Embryonic facial prominence (tissue), 1 donor: Measurements from ENCODE around the gene SLC25A24.
"Not testable (repeated sequence)": the region's sequence is repeated elsewhere in the genome, so short reads cannot be mapped to it uniquely, and the experiment has no call there.

Experiments
- DNase-seq: peaks from one replicate; pipeline ENCODE4 v3.0.0-alpha.2; 2016; ENCODE audit errors: extremely low spot score

Gene SLC25A24

DNA sequence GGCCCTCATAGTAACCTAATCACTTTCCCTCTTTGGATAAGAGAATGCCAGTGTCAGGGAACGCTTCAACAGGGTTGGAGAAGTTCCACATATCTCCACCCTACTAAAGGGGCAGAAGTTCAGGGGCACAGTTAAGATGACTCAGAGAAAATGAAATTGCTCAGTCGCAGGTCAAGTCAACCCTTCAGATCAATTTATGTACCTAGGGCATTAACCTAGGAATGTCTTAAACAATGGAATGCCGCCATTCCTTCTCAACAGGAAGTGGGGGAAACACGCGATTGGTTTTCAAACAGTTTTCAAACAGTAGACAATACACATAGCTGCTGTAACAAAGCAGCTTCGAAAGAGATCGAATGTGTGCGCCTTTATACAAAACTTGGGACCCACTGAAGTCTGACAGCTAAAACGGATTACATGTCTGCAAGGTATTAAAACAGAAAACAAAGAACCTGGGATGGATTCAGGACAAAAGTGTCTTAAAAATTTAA lies 897 bp downstream of the SLC25A24 start:
- DNase-seq: no peak

DNA sequence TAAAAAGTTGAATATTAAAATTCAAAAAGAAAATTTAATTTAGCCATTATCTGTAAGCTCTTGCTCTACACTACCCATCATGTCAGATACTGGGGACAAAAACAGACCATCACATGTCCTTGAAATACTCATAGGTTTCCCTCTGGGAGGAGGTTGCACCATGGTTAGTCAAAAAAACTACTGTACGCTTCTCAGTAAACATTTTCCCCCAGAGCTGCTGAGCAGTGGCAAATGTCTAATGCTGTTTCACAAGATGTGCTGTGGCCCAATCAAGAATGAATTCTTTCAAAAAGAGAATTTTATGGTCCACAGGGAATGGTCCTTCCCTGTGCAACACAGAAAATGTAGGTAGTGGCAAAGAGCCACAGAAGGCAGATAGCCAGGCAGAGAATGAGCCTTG lies 6.1 kb downstream of the SLC25A24 start:
- no peak for DNase-seq

- no peak for DNase-seq
These were observed 6.8 kb downstream of the SLC25A24 start for GRCh38 chr1:108193333-108193732.

DNA sequence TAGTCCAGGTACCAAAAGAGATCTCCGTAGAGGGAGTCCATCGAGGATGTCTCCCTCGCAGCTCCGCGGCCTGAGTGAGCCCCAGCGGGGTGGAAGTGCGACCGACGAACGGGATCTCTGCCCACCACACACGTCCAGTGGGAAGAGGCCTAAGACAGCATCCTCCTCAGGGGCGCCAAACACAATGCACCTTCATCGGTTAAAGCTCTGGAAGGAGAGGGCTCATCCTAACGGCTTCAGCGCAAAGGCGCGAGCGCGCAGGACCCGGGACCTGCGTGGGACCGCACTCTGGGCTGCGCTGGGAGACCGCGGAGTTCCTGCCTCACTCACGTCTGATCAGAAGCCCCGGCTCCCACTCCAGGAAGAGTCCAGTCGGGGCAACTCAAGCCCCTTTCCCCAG lies 7.6 kb downstream of the SLC25A24 start:
- no peak for DNase-seq

DNA sequence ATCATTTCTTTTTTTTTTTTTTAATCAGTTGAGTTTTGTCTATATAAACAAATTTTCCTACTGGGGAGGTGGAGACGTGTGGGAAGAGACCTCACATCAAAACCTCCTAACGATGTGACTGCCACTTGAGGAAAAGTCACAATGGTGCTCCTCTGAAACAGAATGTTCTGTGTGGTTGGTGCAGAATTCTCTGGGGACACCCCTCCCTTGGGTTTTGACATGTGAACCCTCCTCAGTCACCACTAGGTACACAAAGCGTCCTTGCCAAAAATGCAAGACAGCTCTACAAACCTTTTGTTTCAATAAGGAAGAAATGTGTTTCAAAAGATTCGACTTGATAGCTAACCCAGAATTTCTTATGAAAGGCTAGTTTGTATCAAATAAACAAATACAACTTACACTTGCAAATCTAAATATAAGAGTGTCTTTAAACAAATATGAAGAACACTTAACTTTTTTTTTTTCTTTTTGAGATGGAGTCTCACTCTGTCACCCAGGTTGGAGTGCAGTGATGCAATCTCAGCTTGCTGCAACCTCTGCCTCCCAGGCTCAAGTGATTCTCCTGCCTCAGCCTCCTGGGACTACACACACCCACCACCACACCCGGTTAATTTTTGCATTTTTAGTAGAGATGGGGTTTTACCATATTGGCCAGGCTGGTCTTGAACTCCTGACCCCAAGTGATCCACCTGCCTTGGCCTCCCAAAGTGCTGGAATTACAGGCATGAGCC lies 9.3 kb downstream of the SLC25A24 start:
- DNase-seq: no peak

DNA sequence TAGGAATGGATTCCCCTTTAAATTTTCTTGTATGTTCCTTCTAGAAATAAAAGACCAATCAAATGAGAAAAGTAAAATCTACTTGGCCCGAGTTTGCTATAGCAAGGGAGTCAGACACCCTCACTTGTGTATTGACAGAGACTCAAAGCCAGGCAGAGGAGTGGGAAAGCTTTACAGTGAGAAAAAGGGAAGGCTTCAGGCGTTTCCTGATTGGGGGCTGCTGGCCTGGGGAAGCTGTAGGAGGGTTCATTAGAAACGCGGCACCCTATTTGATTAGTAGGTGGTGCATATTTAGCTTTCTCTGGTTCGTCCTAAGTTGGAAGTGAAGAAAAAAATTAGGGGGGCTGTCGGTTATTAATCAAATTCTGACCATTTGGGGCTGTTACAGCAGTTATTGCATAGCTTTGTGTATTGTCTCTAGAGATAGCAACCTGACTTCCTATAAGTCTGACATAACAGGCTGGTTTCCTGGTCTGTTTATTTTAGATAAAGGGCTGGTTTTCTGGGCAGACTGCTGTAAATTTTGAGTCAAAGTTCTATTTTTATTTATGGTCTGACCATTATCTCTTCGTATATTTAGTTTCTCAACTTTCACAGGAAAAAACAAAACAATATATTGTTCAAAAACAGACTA lies 10.0 kb downstream of the SLC25A24 start:
- DNase-seq: no peak

DNA sequence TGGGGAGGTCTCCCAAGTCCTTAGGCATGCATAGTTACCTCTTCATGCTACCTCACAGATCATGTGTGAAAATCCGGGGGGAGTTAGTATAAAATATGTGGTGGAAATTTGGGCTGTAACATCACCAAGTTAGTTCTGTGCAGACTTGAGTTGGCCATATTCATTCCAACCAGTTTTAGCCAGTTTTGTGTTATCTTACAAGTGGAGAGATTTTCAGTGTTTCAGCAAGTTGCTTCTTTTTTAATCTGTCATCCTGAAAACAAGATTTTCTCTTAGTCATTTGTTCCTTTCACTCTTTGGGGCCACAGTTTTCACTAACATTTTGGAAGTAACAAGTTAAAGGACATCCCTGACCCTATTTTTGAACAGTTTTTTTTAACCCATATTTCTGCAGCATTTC lies 11.3 kb downstream of the SLC25A24 start:
- DNase-seq: no peak

DNA sequence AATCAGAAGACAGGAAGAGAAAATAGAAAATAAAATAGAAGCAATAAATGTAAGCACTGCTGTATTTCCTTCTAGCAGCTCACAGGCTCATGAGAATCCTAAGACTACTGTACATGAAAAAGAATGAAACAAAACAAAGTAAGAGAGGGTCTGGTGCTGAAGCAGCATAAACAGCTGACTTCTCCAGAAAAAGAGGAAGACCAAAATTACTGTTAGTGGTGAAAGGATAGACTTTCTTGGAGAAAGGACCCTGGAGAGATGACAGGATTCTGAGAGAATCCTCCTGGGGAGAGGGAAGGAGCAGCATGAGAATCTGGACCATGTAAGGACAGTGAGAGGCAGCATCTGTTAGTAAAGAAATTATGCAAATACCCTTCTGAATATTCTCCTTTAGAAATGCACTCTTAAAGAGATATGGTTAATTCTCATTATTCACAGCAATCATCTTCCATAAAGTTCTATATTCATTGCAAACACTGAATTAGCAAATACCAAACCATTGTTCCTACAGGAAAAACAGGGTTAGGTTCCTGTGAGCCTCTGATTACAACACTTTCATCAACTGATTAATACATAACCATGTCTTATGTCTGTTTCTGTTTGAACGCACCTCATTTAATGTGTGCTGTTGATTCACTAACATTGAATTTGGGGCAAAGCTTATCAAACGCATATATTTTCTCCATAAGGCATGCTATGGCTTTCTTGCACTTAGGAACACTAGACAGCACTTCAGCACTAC lies 17.0 kb downstream of the SLC25A24 start:
- no peak for DNase-seq

- DNase-seq: no peak
These were observed 21.1 kb downstream of the SLC25A24 start for GRCh38 chr1:108179018-108179417.

DNA sequence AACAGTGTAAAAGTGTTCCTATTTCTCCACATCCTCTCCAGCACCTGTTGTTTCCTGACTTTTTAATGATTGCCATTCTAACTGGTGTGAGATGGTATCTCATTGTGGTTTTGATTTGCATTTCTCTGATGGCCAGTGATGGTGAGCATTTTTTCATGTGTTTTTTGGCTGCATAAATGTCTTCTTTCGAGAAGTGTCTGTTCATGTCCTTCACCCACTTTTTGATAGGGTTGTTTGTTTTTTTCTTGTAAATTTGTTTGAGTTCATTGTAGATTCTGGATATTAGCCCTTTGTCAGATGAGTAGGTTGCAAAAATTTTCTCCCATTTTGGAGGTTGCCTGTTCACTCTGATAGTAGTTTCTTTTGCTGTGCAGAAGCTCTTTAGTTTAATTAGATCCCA lies 37.7 kb downstream of the SLC25A24 start:
- DNase-seq: not testable (repeated sequence)

GRCh38 chr1:108159951-108160350 lies 40.2 kb downstream of the SLC25A24 start:
- DNase-seq: not testable (repeated sequence)

GRCh38 chr1:108158893-108159453 lies 41.2 kb downstream of the SLC25A24 start:
- no peak for DNase-seq

DNA sequence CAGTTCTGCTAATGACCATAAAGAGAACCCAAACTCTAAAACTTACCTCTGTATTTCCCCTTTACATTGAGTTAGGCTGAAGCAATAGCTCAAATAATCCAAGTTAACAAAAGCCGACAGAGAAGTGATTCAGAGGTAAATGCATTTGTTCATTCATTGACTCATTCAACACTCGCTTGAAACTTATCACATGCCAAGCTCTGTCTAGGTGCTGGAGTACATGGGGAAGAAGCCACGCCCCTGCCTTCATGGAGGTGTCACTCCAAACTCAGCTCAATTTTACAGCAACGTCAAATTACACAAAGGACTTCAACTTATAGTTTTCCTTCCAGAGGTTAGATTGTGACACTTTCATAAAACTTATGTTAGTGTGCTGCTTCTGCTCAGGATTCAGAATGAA lies 45.8 kb downstream of the SLC25A24 start:
- no peak for DNase-seq

DNA sequence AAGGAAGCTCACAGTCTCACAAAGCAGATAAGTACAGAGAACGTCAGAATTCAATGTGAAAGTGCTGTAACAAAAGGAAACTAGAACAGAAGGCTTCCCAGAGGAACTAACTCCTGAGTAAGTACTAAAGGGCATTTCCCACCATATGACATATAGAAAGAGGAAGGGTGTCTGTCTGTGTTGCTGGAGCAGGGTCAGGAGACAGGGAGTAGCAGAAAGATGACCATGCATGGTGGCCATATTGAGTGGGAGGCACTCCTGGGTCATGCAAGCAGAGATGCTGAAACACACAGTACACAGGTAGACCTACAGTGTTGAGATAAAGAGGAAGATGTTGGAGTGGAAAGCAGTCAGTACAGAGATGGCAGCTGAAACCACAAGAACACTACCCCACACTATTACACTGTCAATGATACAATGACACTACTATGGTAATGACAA lies 47.3 kb downstream of the SLC25A24 start:
- DNase-seq: no peak

DNA sequence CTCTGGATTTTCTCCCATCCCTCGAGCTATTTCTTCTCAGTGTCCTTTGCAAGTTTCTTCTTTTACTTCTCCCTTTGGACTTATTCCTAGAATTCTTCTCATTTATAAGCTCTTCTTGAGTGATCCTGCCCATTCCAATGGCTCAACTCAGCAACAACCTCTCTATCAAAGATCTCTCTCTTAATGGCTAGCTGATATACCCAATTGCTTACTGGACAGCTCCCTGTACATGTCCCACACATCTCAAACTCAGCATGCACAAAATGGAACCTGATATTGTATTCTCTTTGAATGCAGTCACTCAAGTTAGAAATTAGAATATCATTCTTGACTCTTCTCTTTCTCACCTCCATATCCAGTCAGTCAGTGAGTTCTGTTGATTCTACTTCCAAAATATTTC lies 48.6 kb downstream of the SLC25A24 start:
- DNase-seq: no peak

DNA sequence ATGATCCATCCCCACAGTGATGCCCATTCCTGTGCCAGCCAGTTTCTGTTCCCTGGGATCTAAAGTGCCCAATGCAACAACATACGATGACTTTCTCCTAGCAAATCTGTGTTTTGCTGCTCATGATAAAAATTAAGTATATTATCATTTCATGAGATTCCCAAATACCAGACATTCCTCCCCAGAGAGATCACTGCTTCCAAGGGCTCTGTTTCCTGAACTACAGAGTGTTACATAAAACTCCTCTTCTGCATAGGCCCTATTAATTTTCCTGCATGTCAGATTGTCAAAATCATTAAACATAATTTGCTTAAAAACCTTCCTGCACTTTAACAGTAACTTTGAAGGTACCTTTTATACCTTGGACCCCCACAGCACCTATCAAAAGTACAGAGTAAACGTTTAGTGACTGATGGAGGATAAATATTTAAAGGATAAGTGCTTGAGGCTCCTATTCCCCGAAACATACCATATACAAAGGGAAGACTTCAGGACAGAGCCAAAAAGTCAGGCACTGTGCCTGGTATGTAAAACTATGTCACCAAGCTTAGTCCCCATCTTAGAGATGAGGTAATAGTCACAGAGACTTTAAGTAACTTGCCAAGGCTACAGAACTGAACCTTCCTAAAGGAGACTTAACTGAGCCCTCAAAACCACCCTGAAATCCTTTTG lies 50.2 kb downstream of the SLC25A24 start:
- no peak for DNase-seq

DNA sequence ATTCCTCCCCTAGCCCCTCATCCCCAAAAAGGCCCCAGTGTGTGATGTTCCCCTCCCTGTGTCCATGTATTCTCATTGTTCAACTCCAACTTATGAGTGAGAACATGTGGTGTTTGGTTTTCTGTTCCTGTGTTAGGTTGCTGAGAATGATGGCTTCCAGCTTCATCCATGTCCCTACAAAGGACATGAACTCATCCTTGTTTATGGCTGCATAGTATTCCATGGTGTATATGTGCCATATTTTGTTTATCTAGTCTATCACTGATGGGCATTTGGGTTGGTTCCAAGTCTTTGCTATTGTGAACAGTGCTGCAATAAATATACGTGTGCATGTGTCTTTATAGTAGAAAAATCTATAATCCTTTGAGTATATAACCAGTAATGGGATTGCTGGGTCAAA lies 55.6 kb downstream of the SLC25A24 start:
- not testable (repeated sequence) for DNase-seq

DNA sequence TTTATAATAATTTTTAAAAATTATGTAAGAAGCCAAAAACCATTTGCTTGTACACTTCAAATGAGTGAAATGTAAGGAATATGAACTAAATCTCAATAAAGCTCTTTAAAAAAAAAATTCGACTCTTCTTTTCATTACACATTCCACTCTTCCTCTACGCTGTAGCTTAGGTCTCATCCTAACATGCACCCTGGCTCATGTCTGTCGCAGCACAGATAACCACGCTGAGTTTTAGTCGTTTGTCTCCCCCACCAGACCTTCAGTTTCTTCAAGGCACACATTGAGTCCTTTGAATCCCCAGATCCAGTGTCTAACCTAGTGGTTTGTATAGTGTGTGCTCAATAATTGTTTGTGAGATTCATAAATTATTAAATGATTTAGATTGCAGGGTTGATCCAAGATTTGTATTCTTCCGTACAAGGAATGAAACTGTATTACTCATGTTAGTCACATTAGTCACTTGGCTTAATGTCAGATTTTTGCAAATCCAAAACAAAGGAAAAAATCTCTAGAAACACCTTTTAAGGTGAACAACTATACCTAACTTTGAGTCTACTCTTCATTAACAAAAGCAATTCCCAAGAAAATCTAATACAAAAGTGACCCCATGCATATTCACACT lies 57.3 kb downstream of the SLC25A24 start:
- DNase-seq: no peak

DNA sequence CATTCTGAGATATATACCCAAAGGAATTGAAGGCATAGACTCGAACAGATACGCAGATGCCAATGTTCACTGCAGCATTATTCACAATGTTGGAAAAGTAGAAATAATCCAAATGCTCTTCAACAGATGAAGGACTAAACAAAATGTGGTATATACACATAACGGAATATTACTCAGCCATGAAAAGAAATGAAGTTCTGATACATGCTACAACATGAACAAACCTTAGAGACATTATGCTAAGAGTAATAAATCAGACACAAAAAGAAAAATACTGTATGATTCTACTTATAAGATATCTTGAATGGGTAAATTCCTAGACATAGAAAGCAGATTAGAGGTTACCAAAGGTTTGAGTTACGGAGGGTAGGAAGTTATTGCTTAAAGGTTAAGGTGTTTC lies 57.9 kb downstream of the SLC25A24 start:
- no peak for DNase-seq

DNA sequence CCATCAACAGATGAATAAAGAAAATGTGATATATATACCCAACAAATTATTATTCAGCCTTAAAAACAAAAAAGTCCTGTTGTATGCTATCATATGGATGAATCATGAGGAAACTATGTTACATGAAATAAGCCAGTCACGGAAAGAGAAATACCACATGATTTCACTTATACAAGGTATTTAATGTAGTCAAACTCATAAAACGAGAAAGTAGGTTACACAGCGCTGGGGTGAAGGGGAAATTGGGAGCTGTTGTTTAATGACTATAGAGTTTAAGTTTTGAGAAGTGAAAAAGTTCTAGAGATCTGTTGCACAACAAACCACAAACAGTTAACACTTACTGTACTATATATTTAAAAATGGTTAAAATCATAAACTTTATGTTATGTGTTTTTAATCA lies 58.5 kb downstream of the SLC25A24 start:
- no peak for DNase-seq

- no peak for DNase-seq
These were observed 59.2 kb downstream of the SLC25A24 start for GRCh38 chr1:108140936-108141335.
